GM04503 (cell line): Measurements from ENCODE around the gene CLRN3.

ENCODE experiments used
- DNase-seq: peaks from one replicate; pipeline ENCODE4 v3.0.0-alpha.2; 2012; ENCODE audit warnings: low read depth

CLRN3 gene

GRCh38 chr10:127874671-127875448 lies 17.9 kb downstream of the CLRN3 start:
- no peak for DNase-seq

- no peak for DNase-seq
Measured at GRCh38 chr10:127873901-127874470, 18.8 kb downstream of the CLRN3 start.

- no peak for DNase-seq
Measured at GRCh38 chr10:127872871-127873600, 19.7 kb downstream of the CLRN3 start.

GRCh38 chr10:127872011-127872761 lies 20.6 kb downstream of the CLRN3 start:
- DNase-seq = no peak

GRCh38 chr10:127871631-127872010 lies 21.1 kb downstream of the CLRN3 start:
- DNase-seq = no peak

GRCh38 chr10:127869329-127869728 lies 23.4 kb downstream of the CLRN3 start:
- DNase-seq = no peak

- no peak for DNase-seq
Measured at GRCh38 chr10:127867805-127868204, 24.9 kb downstream of the CLRN3 start.

GRCh38 chr10:127866276-127867013 lies 26.3 kb downstream of the CLRN3 start:
- no peak for DNase-seq

- no peak for DNase-seq
Measured at GRCh38 chr10:127863231-127863825, 29.4 kb downstream of the CLRN3 start.

GRCh38 chr10:127860592-127860991 lies 32.1 kb downstream of the CLRN3 start:
- no peak for DNase-seq

GRCh38 chr10:127855976-127856375 lies 36.8 kb downstream of the CLRN3 start:
- no peak for DNase-seq

GRCh38 chr10:127855591-127855881 lies 37.2 kb downstream of the CLRN3 start:
- DNase-seq = no peak

GRCh38 chr10:127854769-127855590 lies 37.8 kb downstream of the CLRN3 start:
- DNase-seq = no peak

GRCh38 chr10:127853868-127854768 lies 38.6 kb downstream of the CLRN3 start:
- peak; percentile 11 for DNase-seq

- DNase-seq = no peak
Measured at GRCh38 chr10:127852456-127852855, 40.3 kb downstream of the CLRN3 start.

GRCh38 chr10:127851661-127852194 lies 41.0 kb downstream of the CLRN3 start:
- no peak for DNase-seq

- DNase-seq = no peak
Measured at GRCh38 chr10:127850944-127851343, 41.8 kb downstream of the CLRN3 start.

GRCh38 chr10:127849921-127850320 lies 42.8 kb downstream of the CLRN3 start:
- no peak for DNase-seq

GRCh38 chr10:127849224-127849623 lies 43.5 kb downstream of the CLRN3 start:
- no peak for DNase-seq
